AG10803 (cell line): ENCODE measurements around the gene EHD2.
"Not testable (repeated sequence)": the region's sequence is repeated elsewhere in the genome, so short reads cannot be mapped to it uniquely, and the experiment has no call there.

ENCODE experiments used
- DNase-seq: peaks from one replicate; pipeline ENCODE4 v3.0.0; 2010; ENCODE audit warnings: low read depth
- H3K4me3 ChIP-seq: 2 replicates; pipeline ENCODE4 v1.5.1; 2011; ENCODE audit warnings: mild to moderate bottlenecking, low read length, control low read depth
- TF ChIP-seq, protein P1 (sequence below): conservative IDR thresholded peaks from 2 replicates; pipeline ENCODE4 v1.5.1; 2011; ENCODE audit warnings: mild to moderate bottlenecking, low read length, control low read depth, inconsistent platforms

Gene EHD2

DNA sequence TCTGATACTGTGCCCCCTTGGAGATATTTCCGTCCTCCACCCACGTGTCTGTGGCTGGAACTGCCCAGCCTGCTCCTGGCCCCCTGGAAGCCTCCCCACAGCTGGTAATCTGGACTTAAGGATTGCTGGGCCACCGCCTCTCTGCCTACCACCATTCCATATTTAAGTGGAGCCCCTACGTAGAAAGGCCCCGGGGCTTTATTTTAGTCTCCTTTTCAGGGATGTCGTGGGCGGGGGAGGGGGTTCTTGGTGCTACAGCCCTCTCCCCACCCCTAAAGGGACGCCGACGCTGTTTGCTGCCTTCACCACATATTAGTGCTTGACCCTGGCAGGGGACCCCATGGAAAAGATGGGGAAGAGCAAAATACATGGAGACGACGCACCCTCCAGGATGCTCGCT lies 29.4 kb downstream of the EHD2 start:
- H3K4me3 ChIP-seq: peak overlapping the region; percentile 46
- no peak for DNase-seq
- TF ChIP-seq, protein P1, sequence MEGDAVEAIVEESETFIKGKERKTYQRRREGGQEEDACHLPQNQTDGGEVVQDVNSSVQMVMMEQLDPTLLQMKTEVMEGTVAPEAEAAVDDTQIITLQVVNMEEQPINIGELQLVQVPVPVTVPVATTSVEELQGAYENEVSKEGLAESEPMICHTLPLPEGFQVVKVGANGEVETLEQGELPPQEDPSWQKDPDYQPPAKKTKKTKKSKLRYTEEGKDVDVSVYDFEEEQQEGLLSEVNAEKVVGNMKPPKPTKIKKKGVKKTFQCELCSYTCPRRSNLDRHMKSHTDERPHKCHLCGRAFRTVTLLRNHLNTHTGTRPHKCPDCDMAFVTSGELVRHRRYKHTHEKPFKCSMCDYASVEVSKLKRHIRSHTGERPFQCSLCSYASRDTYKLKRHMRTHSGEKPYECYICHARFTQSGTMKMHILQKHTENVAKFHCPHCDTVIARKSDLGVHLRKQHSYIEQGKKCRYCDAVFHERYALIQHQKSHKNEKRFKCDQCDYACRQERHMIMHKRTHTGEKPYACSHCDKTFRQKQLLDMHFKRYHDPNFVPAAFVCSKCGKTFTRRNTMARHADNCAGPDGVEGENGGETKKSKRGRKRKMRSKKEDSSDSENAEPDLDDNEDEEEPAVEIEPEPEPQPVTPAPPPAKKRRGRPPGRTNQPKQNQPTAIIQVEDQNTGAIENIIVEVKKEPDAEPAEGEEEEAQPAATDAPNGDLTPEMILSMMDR: no peak

GRCh38 chr19:47745010-47745901 lies 32.0 kb downstream of the EHD2 start, which contains the start of gene NOP53:
Gene NOP53 (plus strand): TSS chr19:47745546. CDS start chr19:47745560, 14 bp downstream.
- TF ChIP-seq, protein P1: no peak
- peak; percentile 97 for DNase-seq
- peak within 1 kb of the TSS; percentile 75 for H3K4me3 ChIP-seq

DNA sequence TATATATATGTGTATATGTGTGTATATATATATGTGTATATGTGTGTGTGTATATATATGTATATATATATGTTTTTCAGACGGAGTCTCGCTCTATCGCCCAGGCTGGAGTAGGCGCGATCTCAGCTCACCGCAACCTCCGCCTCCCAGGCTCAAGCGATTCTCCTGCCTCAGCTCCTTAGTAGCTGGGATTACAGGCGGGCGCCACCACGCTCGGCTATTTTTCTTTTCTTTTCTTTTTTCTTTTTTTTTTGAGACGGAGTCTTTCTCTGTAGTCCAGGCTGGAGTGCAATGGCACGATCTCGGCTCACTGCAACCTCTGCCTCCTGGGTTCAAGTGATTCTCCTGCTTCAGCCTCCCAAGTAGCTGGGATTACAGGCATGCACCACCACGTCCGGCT lies 32.9 kb downstream of the EHD2 start:
- peak overlapping the region; percentile 75 for H3K4me3 ChIP-seq
- not testable (repeated sequence) for DNase-seq

DNA sequence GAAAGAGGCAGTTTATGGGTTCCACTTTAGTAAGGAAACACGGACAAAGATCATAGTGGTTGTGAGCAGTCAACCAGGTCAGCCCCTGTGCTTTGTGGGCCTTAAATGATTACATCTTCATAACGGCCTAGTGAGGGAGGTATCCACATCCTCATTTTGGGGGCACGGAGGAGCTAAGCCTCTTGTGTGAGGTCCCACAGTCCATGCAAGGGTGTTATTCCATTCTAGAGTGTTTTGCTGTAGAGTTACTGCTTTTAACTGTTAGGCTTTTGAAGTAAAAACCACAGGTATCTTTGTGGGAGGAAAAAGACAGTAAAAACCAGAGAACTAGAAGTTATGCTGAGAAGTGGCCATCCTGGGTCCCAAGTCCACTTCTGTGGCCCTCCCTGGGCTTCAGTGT lies 36.1 kb downstream of the EHD2 start:
- TF ChIP-seq, protein P1: no peak
- DNase-seq: no peak
- H3K4me3 ChIP-seq: no peak overlapping the region

DNA sequence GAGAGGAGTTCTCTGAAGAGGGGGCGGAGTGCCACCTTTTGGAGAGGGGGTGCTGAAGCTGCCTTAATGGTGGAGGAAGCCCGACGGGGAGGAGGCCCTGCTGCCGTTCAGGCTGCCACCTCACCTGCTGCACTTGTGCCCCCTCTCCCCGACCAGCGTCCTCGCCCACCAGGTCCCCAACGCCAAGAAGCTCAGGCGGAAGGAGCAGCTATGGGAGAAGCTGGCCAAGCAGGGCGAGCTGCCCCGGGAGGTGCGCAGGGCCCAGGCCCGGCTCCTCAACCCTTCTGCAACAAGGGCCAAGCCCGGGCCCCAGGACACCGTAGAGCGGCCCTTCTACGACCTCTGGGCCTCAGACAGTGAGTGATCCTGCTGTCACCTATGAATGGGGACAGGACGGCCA lies 37.5 kb downstream of the EHD2 start:
- TF ChIP-seq, protein P1: no peak
- no peak for DNase-seq

GRCh38 chr19:47752440-47753211 lies 39.4 kb downstream of the EHD2 start:
- TF ChIP-seq, protein P1: no peak
- no peak for DNase-seq
- H3K4me3 ChIP-seq: no peak overlapping the region

More for the DNA sequence above, 37.5 kb downstream of the EHD2 start:
- H3K4me3 ChIP-seq: no peak overlapping the region

GRCh38 chr19:47754206-47755064 lies 41.2 kb downstream of the EHD2 start:
- H3K4me3 ChIP-seq: no peak overlapping the region
- TF ChIP-seq, protein P1: no peak
- DNase-seq: no peak
